H1 (cell line): ENCODE measurements around the gene PRR7. TPM values are rescaled to one million over a fixed set of nuclear protein-coding genes. Genes with fewer than 3 reads are reported as not detected.
A peak's percentile ranks its signal among the peaks of the same experiment; 100 is the strongest.

Source experiments
- CHD1 ChIP-seq: IDR thresholded peaks from 2 replicates; pipeline ENCODE4 v1.6.1; 2012; ENCODE audit warnings: low read depth, low read length, improper control_type of control experiment
- CTCF ChIP-seq, 3 experiments: IDR thresholded peaks; 1 replicate in 2 of 3; 2 replicates in 1 of 3; pipeline versions ENCODE4 v1.5.1 to v1.6.1; 2011; ENCODE audit warnings: low read length in 3 of 3, mild to moderate bottlenecking in 3 of 3, inconsistent platforms in 2 of 3, low read depth in 1 of 3, moderate library complexity in 1 of 3; ENCODE audit not compliant: insufficient read depth in 1 of 3; ENCODE audit errors: control extremely low read depth in 1 of 3
- TAF1 ChIP-seq: IDR thresholded peaks from 2 replicates; pipeline ENCODE4 v1.6.1; 2011; ENCODE audit warnings: mild to moderate bottlenecking, low read depth, low read length
- USF2 ChIP-seq: IDR thresholded peaks from 2 replicates; pipeline ENCODE4 v1.6.1; 2011; ENCODE audit warnings: low read length, improper control_type of control experiment
- polyA plus RNA-seq, 7 experiments: library from polyadenylated mRNA; depleted of rRNA in 3 of 7; stranded (reverse) in 5 of 7; unstranded in 2 of 7; fragments of >200 nt in 5 of 7; fragments of 200-250 nt in 2 of 7; gene quantifications; 1 replicate in 5 of 7; 2 replicates in 1 of 7; 4 replicates in 1 of 7; pipeline versions ENCODE4 v1.2.1 to v1.2.3, GENCODE V29; 2011 to 2013; ENCODE audit warnings: missing spikeins in 2 of 7, mixed read lengths in 2 of 7
- total RNA-seq: library from RNA; stranded (reverse); fragmentation: NEBNext Ultra II Directional; extraction: Animal tissue kit (Norgen Biotek cat#: 25700); gene quantifications from 2 replicates; pipeline ENCODE4 v1.2.1, GENCODE V29; 2021

Gene PRR7
- total and polyA plus RNA-seq, 2 of the 8 experiments (the other 6 are each of a cell fraction or from before 2014, with no cell fraction given) = 8.0 to 11.8 TPM

GRCh38 chr5:177473443-177474001 is 26.9 kb downstream of the PRR7 start, which contains the start of gene DBN1 (continued):
- no peak for TF ChIP-seq CTCF (IDR thresholded peaks at IDR 0.05; ENCODE audit: control extremely low read depth in 1 of 3, insufficient read depth in 1 of 3, low read depth in 1 of 3, low read length in 3 of 3)
- no peak for TF ChIP-seq CHD1
- TF ChIP-seq TAF1 = peak; percentile 79
- TF ChIP-seq USF2 = no peak
